Measurements from ENCODE around the gene NFKBIE. TPM values are rescaled to one million over a fixed set of nuclear protein-coding genes. Genes with fewer than 3 reads are reported as not detected.

The NFKBIE gene
- total and polyA plus RNA-seq, 2 of the 13 experiments (the other 11 are each of a cell fraction or from before 2014, with no cell fraction given), result 6.7 to 14.5 TPM

GRCh38 chr6:44246663-44247337 lies 18.6 kb downstream of the NFKBIE start, which contains the start of gene HSP90AB1 (continued):
- TF ChIP-seq MZF1 (CRISPR knock-in tag; IDR thresholded peaks at IDR 0.05; ENCODE audit: borderline replicate concordance) (no peak), ZFYVE20 (CRISPR knock-in tag; IDR thresholded peaks at IDR 0.05; ENCODE audit: borderline replicate concordance, low read depth) (no peak), KDM1A (CRISPR knock-in tag; IDR thresholded peaks at IDR 0.05) (no peak), ZNF354B (CRISPR knock-in tag; IDR thresholded peaks at IDR 0.05) (no peak), ZFP90 (CRISPR knock-in tag; IDR thresholded peaks at IDR 0.05; ENCODE audit: borderline replicate concordance) (peak; percentile 89), ZNF713 (CRISPR knock-in tag; IDR thresholded peaks at IDR 0.05) (no peak), RFX1 (IDR thresholded peaks at IDR 0.05) (no peak), ETV5 (CRISPR knock-in tag; IDR thresholded peaks at IDR 0.05; ENCODE audit: borderline replicate concordance) (0 out of 2 replicates have a peak, but pooled peaks have one; percentile 27), ATF4 (CRISPR knock-in tag; IDR thresholded peaks at IDR 0.05) (no peak), ZSCAN30 (CRISPR knock-in tag; IDR thresholded peaks at IDR 0.05) (no peak; the same call in 1 of the 2 replicates), CTCF (CRISPR knock-in tag; IDR thresholded peaks at IDR 0.05) (no peak), ZNF850 (CRISPR knock-in tag; conservative IDR thresholded peaks at IDR 0.05) (no peak), ZBTB34 (CRISPR knock-in tag; IDR thresholded peaks at IDR 0.05) (no peak)
- TF ChIP-seq, protein P1, sequence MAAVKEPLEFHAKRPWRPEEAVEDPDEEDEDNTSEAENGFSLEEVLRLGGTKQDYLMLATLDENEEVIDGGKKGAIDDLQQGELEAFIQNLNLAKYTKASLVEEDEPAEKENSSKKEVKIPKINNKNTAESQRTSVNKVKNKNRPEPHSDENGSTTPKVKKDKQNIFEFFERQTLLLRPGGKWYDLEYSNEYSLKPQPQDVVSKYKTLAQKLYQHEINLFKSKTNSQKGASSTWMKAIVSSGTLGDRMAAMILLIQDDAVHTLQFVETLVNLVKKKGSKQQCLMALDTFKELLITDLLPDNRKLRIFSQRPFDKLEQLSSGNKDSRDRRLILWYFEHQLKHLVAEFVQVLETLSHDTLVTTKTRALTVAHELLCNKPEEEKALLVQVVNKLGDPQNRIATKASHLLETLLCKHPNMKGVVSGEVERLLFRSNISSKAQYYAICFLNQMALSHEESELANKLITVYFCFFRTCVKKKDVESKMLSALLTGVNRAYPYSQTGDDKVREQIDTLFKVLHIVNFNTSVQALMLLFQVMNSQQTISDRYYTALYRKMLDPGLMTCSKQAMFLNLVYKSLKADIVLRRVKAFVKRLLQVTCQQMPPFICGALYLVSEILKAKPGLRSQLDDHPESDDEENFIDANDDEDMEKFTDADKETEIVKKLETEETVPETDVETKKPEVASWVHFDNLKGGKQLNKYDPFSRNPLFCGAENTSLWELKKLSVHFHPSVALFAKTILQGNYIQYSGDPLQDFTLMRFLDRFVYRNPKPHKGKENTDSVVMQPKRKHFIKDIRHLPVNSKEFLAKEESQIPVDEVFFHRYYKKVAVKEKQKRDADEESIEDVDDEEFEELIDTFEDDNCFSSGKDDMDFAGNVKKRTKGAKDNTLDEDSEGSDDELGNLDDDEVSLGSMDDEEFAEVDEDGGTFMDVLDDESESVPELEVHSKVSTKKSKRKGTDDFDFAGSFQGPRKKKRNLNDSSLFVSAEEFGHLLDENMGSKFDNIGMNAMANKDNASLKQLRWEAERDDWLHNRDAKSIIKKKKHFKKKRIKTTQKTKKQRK (IDR thresholded peaks at IDR 0.05; ENCODE audit: low read length), result no peak
- TF ChIP-seq, protein P2, sequence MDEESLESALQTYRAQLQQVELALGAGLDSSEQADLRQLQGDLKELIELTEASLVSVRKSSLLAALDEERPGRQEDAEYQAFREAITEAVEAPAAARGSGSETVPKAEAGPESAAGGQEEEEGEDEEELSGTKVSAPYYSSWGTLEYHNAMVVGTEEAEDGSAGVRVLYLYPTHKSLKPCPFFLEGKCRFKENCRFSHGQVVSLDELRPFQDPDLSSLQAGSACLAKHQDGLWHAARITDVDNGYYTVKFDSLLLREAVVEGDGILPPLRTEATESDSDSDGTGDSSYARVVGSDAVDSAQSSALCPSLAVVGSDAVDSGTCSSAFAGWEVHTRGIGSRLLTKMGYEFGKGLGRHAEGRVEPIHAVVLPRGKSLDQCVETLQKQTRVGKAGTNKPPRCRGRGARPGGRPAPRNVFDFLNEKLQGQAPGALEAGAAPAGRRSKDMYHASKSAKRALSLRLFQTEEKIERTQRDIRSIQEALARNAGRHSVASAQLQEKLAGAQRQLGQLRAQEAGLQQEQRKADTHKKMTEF (CRISPR knock-in tag; IDR thresholded peaks at IDR 0.05), result peak; percentile 22; the same call in 1 of the 2 replicates
- TF ChIP-seq, protein P3, sequence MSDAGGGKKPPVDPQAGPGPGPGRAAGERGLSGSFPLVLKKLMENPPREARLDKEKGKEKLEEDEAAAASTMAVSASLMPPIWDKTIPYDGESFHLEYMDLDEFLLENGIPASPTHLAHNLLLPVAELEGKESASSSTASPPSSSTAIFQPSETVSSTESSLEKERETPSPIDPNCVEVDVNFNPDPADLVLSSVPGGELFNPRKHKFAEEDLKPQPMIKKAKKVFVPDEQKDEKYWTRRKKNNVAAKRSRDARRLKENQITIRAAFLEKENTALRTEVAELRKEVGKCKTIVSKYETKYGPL (CRISPR knock-in tag; IDR thresholded peaks at IDR 0.05), result peak; percentile 93

Data from HepG2 (cell line).